Endothelial cell of umbilical vein (primary cell): ENCODE results near the gene PRUNE2.

Experiments
- EZH2 ChIP-seq: IDR thresholded peaks from 2 replicates; pipeline ENCODE4 v1.6.1; 2012; ENCODE audit warnings: borderline replicate concordance, low read depth, mild to moderate bottlenecking, moderate library complexity, low read length, inconsistent platforms; ENCODE audit not compliant: severe bottlenecking
- FOS ChIP-seq: IDR thresholded peaks from 2 replicates; pipeline ENCODE4 v1.6.1; 2011; ENCODE audit warnings: mild to moderate bottlenecking, low read length, moderate library complexity, borderline replicate concordance; ENCODE audit not compliant: insufficient read depth
- POLR2A ChIP-seq: IDR thresholded peaks from 2 replicates; pipeline ENCODE4 v1.6.1; 2012; ENCODE audit warnings: low read depth, mild to moderate bottlenecking, control low read depth, low read length
- POLR2AphosphoS5 ChIP-seq: IDR thresholded peaks from 2 replicates; pipeline ENCODE4 v1.6.1; 2012; ENCODE audit warnings: low read depth, mild to moderate bottlenecking, control low read depth, low read length, moderate library complexity; ENCODE audit not compliant: insufficient read depth
- TF ChIP-seq, protein P1 (sequence below), 2 donors: IDR thresholded peaks; 1 replicate in 1 of 2; 2 replicates in 1 of 2; pipeline ENCODE4 v1.5.1; 2011; ENCODE audit warnings: low read length in 2 of 2, mild to moderate bottlenecking in 2 of 2, moderate library complexity in 2 of 2, control low read depth in 1 of 2, inconsistent platforms in 1 of 2, low read depth in 1 of 2; ENCODE audit not compliant: insufficient read depth in 1 of 2; ENCODE audit errors: extremely low read depth in 1 of 2

GRCh38 chr9:76793784-76794431 is 112.0 kb downstream of the PRUNE2 start:
- TF ChIP-seq, protein P1, sequence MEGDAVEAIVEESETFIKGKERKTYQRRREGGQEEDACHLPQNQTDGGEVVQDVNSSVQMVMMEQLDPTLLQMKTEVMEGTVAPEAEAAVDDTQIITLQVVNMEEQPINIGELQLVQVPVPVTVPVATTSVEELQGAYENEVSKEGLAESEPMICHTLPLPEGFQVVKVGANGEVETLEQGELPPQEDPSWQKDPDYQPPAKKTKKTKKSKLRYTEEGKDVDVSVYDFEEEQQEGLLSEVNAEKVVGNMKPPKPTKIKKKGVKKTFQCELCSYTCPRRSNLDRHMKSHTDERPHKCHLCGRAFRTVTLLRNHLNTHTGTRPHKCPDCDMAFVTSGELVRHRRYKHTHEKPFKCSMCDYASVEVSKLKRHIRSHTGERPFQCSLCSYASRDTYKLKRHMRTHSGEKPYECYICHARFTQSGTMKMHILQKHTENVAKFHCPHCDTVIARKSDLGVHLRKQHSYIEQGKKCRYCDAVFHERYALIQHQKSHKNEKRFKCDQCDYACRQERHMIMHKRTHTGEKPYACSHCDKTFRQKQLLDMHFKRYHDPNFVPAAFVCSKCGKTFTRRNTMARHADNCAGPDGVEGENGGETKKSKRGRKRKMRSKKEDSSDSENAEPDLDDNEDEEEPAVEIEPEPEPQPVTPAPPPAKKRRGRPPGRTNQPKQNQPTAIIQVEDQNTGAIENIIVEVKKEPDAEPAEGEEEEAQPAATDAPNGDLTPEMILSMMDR (IDR thresholded peaks at IDR 0.05; ENCODE audit: extremely low read depth in 1 of 2, insufficient read depth in 1 of 2, low read depth in 1 of 2, low read length in 2 of 2) = no peak
- no peak for TF ChIP-seq FOS
- TF ChIP-seq POLR2A = no peak
- no peak for TF ChIP-seq EZH2
- no peak for TF ChIP-seq POLR2AphosphoS5
